Hindlimb muscle (tissue), 1 donor: Measurements from ENCODE around the gene TNFRSF19. TPM values are rescaled to one million over a fixed set of nuclear protein-coding genes. Genes with fewer than 3 reads are reported as not detected.

ENCODE experiments used
- DNase-seq: peaks from one replicate; pipeline ENCODE4 v3.0.0-alpha.2; 2013
- polyA plus RNA-seq: library from polyadenylated mRNA; unstranded; fragments of 120-200 nt; gene quantifications from one replicate; pipeline ENCODE4 v1.2.1, GENCODE V29; 2013; ENCODE audit not compliant: insufficient read length

Gene TNFRSF19
- polyA plus RNA-seq, 1 donor = 11.0 TPM

GRCh38 chr13:23608701-23609413 is 38.6 kb downstream of the TNFRSF19 start:
- no peak for DNase-seq

GRCh38 chr13:23609414-23609760 is 39.2 kb downstream of the TNFRSF19 start:
- no peak for DNase-seq

- no peak for DNase-seq
Observed at GRCh38 chr13:23609874-23610576, 39.8 kb downstream of the TNFRSF19 start.

- no peak for DNase-seq
Observed at GRCh38 chr13:23610966-23611491, 40.8 kb downstream of the TNFRSF19 start.

GRCh38 chr13:23612182-23612581 is 42.0 kb downstream of the TNFRSF19 start:
- no peak for DNase-seq

GRCh38 chr13:23612731-23613130 is 42.5 kb downstream of the TNFRSF19 start:
- DNase-seq = no peak

GRCh38 chr13:23613596-23613995 is 43.4 kb downstream of the TNFRSF19 start:
- DNase-seq = no peak

GRCh38 chr13:23615395-23616081 is 45.3 kb downstream of the TNFRSF19 start:
- no peak for DNase-seq

- DNase-seq = no peak
Observed at GRCh38 chr13:23616228-23616627, 46.0 kb downstream of the TNFRSF19 start.

GRCh38 chr13:23617551-23618024 is 47.4 kb downstream of the TNFRSF19 start:
- no peak for DNase-seq

GRCh38 chr13:23618341-23618740 is 48.1 kb downstream of the TNFRSF19 start:
- DNase-seq = no peak

- DNase-seq = no peak
Observed at GRCh38 chr13:23619068-23619855, 49.0 kb downstream of the TNFRSF19 start.

GRCh38 chr13:23620211-23620610 is 50.0 kb downstream of the TNFRSF19 start:
- no peak for DNase-seq

GRCh38 chr13:23620613-23621315 is 50.6 kb downstream of the TNFRSF19 start:
- no peak for DNase-seq

- no peak for DNase-seq
Observed at GRCh38 chr13:23621316-23621645, 51.1 kb downstream of the TNFRSF19 start.

- DNase-seq = no peak
Observed at GRCh38 chr13:23622985-23623384, 52.8 kb downstream of the TNFRSF19 start.

GRCh38 chr13:23623394-23623793 is 53.2 kb downstream of the TNFRSF19 start:
- DNase-seq = no peak

GRCh38 chr13:23626700-23627099 is 56.5 kb downstream of the TNFRSF19 start:
- no peak for DNase-seq

- DNase-seq = no peak
Observed at GRCh38 chr13:23627410-23627809, 57.2 kb downstream of the TNFRSF19 start.

- no peak for DNase-seq
Observed at GRCh38 chr13:23628250-23628649, 58.0 kb downstream of the TNFRSF19 start.

- no peak for DNase-seq
Observed at GRCh38 chr13:23628765-23629565, 58.8 kb downstream of the TNFRSF19 start.
